ENCODE data around the gene MYO15B. TPM values are rescaled to one million over a fixed set of nuclear protein-coding genes. Genes with fewer than 3 reads are reported as not detected.

MYO15B gene
- total and polyA plus RNA-seq, 2 of the 4 experiments (the other 2 are of a cell fraction), result 0.18 to 0.65 TPM

DNA sequence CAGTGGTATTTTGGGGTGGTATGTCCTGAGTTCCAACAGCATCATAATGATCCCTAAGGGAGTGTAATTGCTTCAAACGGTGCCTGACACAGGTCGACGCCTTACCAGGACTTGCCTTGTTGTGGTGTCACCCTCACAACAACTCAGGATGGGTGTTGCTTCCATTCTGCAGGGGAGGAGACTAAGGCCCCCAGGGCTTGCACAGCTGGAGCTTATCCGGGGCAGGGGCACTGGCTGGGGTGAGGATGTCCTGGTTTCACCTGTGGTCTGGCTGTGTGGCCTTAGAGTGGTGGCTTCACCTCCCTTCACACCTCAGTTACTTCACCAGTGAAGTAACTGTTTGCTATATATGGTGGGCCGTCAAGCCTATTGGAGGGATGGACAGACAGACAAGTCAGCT lies 38.8 kb upstream of the MYO15B start:
- no peak overlapping the region for H2AFZ ChIP-seq (replicated peaks; ENCODE audit: low read length, poor library complexity)
- no peak overlapping the region for H2BK120ac ChIP-seq (ENCODE audit: low read depth, low read length)
- peaks cover 11% of the 10 kb centered on the region for H3K4me1 ChIP-seq (ENCODE audit: control insufficient read depth, insufficient read depth, low read length)
- H3K4me3 ChIP-seq (ENCODE audit: insufficient read depth, low read depth, low read length), result no peak overlapping the region
- no peak overlapping the region for H3K9ac ChIP-seq (ENCODE audit: low read depth, low read length)
- TF ChIP-seq FOS (IDR thresholded peaks at IDR 0.05; ENCODE audit: low read depth, low read length) (no peak), SMC3 (IDR thresholded peaks at IDR 0.05; ENCODE audit: low read depth, low read length) (no peak), RFX5 (IDR thresholded peaks at IDR 0.05; ENCODE audit: low read depth, low read length) (no peak)
- H3K56ac ChIP-seq (ENCODE audit: extremely low read depth, insufficient read depth, low read length), result no peak overlapping the region
- no peak overlapping the region for H2AK9ac ChIP-seq (replicated peaks; ENCODE audit: low read depth, low read length, poor library complexity)
- H3K14ac ChIP-seq (replicated peaks; ENCODE audit: low read depth, low read length), result no peak overlapping the region
- DNase-seq (no peak), ATAC-seq (ENCODE audit: low read depth) (no peak)
- H4K5ac ChIP-seq (ENCODE audit: low read depth, low read length), result no peak overlapping the region
- no peak overlapping the region for H3K4ac ChIP-seq (ENCODE audit: low read depth, low read length)
- H3K18ac ChIP-seq (ENCODE audit: low read depth, low read length), result no peak overlapping the region
- no peak overlapping the region for H2BK15ac ChIP-seq (ENCODE audit: low read depth, low read length)
- no peaks in the 10 kb centered on the region for H3K9me3 ChIP-seq (ENCODE audit: control insufficient read depth, insufficient read depth, low read length)
- dilution Hi-C loops (cut with HindIII; ENCODE audit: low sequenced_read_pairs, unreplicated experiment), result no loop called here
- H4K8ac ChIP-seq (ENCODE audit: low read depth in 2 of 2, low read length in 2 of 2), result no peak overlapping the region
- H3K9me1 ChIP-seq (ENCODE audit: insufficient read depth, low read length), result peaks cover 11% of the 10 kb centered on the region; the same call in 1 of the 2 replicates
- no peak overlapping the region for H3K23ac ChIP-seq (ENCODE audit: low read depth, low read length)
- no peak overlapping the region for H2BK20ac ChIP-seq (ENCODE audit: low read depth, low read length)
- H3K79me1 ChIP-seq (ENCODE audit: low read depth in 1 of 2, low read length in 2 of 2), result no peaks in the 10 kb centered on the region
- H3K4me2 ChIP-seq (ENCODE audit: low read depth, low read length), result no peak overlapping the region
- peaks cover 36% of the 10 kb centered on the region for H3K27me3 ChIP-seq (ENCODE audit: control insufficient read depth, insufficient read depth, low read length)
- H3K27ac ChIP-seq (ENCODE audit: insufficient read depth, low read length), result no peak overlapping the region
- no peak overlapping the region for H4K91ac ChIP-seq (ENCODE audit: insufficient read depth, low read depth, low read length)
- H3K36me3 ChIP-seq (ENCODE audit: control insufficient read depth, insufficient read depth, low read length), result no peaks in the 10 kb centered on the region
- no peaks in the 10 kb centered on the region for H4K20me1 ChIP-seq (ENCODE audit: insufficient read depth, low read length)
- in situ Hi-C loops (cut with MboI; ENCODE audit: low sequenced_read_pairs), result no loop called here
- no peak overlapping the region for H2AK5ac ChIP-seq (ENCODE audit: low read depth, low read length)
- intact Hi-C loops (cut with micrococcal nuclease), result no loop called here
- no CpG with 5 or more reads among the region's 5 CpGs for WGBS, 2 experiments (ENCODE audit: extremely low coverage in 2 of 2, insufficient read length in 1 of 2)
- BruUV-seq (replicated peaks), result no TSS peak
- CTCF ChIA-PET, result no interaction called here
- H2BK5ac ChIP-seq (ENCODE audit: low read depth, low read length, poor library complexity, severe bottlenecking), result no peak overlapping the region
- POLR2A ChIA-PET (ENCODE audit: unreplicated experiment), result no interaction called here

Measured in IMR-90 (cell line).